Gastroesophageal sphincter (tissue), 4 donors: ENCODE data around the gene MYH7. TPM values are rescaled to one million over a fixed set of nuclear protein-coding genes. Genes with fewer than 3 reads are reported as not detected.

Experiments used
- ATAC-seq: fragments of 150-250 bp; one replicate; pipeline ENCODE4 v1.9.1; 2016; ENCODE audit warnings: mild to moderate bottlenecking, moderate library complexity
- H3K27ac ChIP-seq, 4 donors: fragments of 200-600 bp; sonication (generic) in 3 of 4; 1 replicate in 3 of 4; 2 replicates in 1 of 4; pipeline ENCODE4 v1.5.1; 2016 to 2019
- H3K27me3 ChIP-seq: fragments of 200-600 bp; sonication (generic); one replicate; pipeline ENCODE4 v1.5.1; 2019
- H3K36me3 ChIP-seq, 2 donors: fragments of 200-600 bp; sonication (generic); one replicate each; pipeline ENCODE4 v1.5.1; 2019; ENCODE audit warnings: control low read depth in 1 of 2
- H3K4me1 ChIP-seq, 3 donors: fragments of 200-600 bp; sonication (generic); 1 replicate in 2 of 3; 2 replicates in 1 of 3; pipeline ENCODE4 v1.5.1; 2016 to 2019; ENCODE audit warnings: control low read depth in 2 of 3
- H3K4me3 ChIP-seq, 2 donors: fragments of 200-600 bp; sonication (generic); one replicate each; pipeline ENCODE4 v1.5.1; 2019; ENCODE audit warnings: mild to moderate bottlenecking in 1 of 2, moderate library complexity in 1 of 2
- H3K9me3 ChIP-seq, 3 donors: fragments of 200-600 bp; sonication (generic); one replicate each; pipeline ENCODE4 v1.5.1; 2017 to 2019; ENCODE audit warnings: control low read depth in 2 of 3
- EP300 ChIP-seq: sonication (generic); formaldehyde crosslinking; IDR thresholded peaks from one replicate; pipeline ENCODE4 v1.6.1; 2017; ENCODE audit warnings: antibody characterized with exemption, mild to moderate bottlenecking
- POLR2A ChIP-seq, 2 donors: fragments of 450-650 bp; IDR thresholded peaks; one replicate each; pipeline ENCODE4 v1.6.1; 2017; ENCODE audit warnings: antibody characterized with exemption in 2 of 2, mild to moderate bottlenecking in 2 of 2, moderate library complexity in 1 of 2
- POLR2AphosphoS5 ChIP-seq: sonication (generic); formaldehyde crosslinking; IDR thresholded peaks from one replicate; pipeline ENCODE4 v1.6.1; 2017; ENCODE audit warnings: antibody characterized with exemption
- WGBS, 2 donors: methylation state at CpG; one replicate each; pipeline ENCODE4 v1.1.5; 2018; ENCODE audit warnings: low coverage in 1 of 2; 5-methylcytosine and 5-hydroxymethylcytosine counted together
- total RNA-seq, 4 donors: library from RNA; depleted of rRNA; stranded (reverse); fragments of >200 nt; gene quantifications; one replicate each; pipeline ENCODE4 v1.1.0, GENCODE V29; 2016
- TF ChIP-seq, protein P1 (sequence below), 4 experiments: fragments of 200-600 bp in 2 of 4; fragments of 450-650 bp in 2 of 4; sonication (generic) in 1 of 4; IDR thresholded peaks; one replicate each; pipeline ENCODE4 v1.5.1; 2017 to 2019; ENCODE audit warnings: antibody characterized with exemption in 4 of 4, mild to moderate bottlenecking in 2 of 4, moderate library complexity in 2 of 4

Gene MYH7
- total RNA-seq, 4 donors from 2014 or later: not detected

DNA sequence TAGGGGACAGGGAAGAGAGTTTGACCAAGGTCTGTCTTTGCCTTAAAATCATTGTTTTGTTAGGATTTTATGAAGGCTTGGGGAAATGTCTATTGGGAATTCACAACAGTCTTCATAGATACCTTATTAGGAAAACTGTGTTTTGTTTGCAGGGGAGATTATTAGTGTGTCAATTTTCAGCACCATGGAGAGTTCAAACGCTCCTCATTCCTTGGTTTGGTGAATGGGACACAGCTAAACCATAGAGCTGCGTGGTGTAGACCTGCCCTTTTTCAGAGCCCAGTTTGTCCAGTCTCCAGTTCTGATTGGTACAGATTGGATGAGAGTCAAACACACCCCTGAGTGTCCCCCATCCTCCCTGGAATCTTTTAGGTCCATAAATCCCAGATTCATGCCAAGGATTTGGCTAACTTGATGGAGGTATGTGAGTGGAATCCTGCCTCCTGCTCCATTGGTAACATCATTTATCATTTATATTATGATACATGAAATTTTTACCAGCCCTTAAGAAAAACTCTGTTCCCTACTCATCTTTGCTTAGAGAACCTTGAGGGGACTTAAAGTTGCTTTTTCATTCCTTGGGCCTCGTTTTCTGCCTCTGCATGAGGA, 46.0 kb upstream of the MYH7 start:
- no peak for TF ChIP-seq EP300
- no peak for TF ChIP-seq POLR2A (IDR thresholded peaks at IDR 0.05)
- TF ChIP-seq, protein P1, sequence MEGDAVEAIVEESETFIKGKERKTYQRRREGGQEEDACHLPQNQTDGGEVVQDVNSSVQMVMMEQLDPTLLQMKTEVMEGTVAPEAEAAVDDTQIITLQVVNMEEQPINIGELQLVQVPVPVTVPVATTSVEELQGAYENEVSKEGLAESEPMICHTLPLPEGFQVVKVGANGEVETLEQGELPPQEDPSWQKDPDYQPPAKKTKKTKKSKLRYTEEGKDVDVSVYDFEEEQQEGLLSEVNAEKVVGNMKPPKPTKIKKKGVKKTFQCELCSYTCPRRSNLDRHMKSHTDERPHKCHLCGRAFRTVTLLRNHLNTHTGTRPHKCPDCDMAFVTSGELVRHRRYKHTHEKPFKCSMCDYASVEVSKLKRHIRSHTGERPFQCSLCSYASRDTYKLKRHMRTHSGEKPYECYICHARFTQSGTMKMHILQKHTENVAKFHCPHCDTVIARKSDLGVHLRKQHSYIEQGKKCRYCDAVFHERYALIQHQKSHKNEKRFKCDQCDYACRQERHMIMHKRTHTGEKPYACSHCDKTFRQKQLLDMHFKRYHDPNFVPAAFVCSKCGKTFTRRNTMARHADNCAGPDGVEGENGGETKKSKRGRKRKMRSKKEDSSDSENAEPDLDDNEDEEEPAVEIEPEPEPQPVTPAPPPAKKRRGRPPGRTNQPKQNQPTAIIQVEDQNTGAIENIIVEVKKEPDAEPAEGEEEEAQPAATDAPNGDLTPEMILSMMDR (IDR thresholded peaks at IDR 0.05): no peak
- no peak for TF ChIP-seq POLR2AphosphoS5
- H3K4me3 ChIP-seq: no peak overlapping the region

DNA sequence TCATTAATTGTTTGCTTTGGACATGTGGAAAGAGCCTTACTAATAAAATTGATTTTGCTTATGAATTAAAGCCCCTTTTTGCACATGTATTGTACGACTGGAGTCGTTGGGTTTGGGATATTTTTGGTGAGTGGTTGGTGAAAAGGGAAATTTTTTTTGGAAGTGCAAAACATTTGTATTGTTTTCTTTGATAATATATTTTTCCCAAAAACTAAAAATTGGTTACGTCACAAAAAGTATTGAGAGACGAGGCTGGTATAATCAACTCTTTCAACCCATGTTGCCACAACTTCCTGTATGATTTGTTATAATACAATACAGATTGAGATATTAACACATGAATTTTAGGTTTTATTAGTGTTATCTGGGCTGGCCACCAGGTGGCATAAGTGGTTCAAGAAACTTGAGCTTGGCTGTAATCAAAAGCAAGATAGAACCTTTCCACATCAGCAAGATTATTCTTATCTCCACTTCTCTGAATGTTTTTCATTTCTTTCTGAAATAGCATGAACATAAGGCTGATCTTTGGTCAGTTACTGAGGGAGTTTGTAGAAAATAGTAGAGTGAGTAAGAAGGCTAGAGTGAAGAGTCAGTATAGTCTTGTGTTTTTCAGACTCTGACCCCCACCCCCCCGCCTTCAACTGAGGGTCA, 42.8 kb upstream of the MYH7 start:
- Histone ChIP-seq H3K27me3 (no peaks in the 10 kb centered on the region), H3K27ac (no peak overlapping the region), H3K9me3 (no peaks in the 10 kb centered on the region), H3K36me3 (peaks cover 18 to 80% of the 10 kb centered on the region in 2 donors), H3K4me1 (no peaks in the 10 kb centered on the region), H3K4me3 (no peak overlapping the region)
- 15 to 22% methylated on average over 4 to 5 of the region's 5 CpGs for WGBS, 2 donors
- TF ChIP-seq, protein P1 (IDR thresholded peaks at IDR 0.05): peak; percentile 56 to 81 (median 72)
- no peak for TF ChIP-seq POLR2A (IDR thresholded peaks at IDR 0.05)
- no peak for ATAC-seq

More for the DNA sequence above, 46.0 kb upstream of the MYH7 start:
- no peak overlapping the region for H3K27ac ChIP-seq
- 36 to 40% methylated on average over 2 to 3 of the region's 3 CpGs for WGBS, 2 donors
- no peaks in the 10 kb centered on the region for H3K9me3 ChIP-seq
- H3K4me1 ChIP-seq: no peaks in the 10 kb centered on the region
- peaks cover 4 to 68% of the 10 kb centered on the region in 2 donors for H3K36me3 ChIP-seq
- no peak for ATAC-seq
- no peaks in the 10 kb centered on the region for H3K27me3 ChIP-seq

DNA sequence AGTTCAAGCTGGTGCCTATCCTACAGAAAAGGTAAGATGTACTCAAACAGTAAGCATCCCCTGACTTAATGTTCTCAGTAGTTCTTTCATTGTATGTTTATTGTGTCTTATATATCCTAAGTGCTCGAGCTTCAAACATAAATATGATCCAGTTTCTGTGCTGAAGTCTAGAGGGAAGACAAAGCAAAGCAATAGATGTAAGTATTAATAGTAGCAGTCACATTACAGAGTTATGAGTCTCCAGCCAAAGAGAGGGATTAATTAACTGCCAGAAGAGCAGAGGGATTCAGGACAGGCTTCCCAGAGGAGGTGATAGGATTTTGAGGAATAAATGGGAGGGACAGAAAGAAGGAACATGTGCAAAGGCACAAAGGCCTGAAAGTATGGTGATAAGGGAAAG, 35.5 kb upstream of the MYH7 start:
- TF ChIP-seq POLR2AphosphoS5: no peak
- no peak for TF ChIP-seq EP300
- TF ChIP-seq POLR2A (IDR thresholded peaks at IDR 0.05): no peak
- TF ChIP-seq, protein P1 (IDR thresholded peaks at IDR 0.05): no peak
- Histone ChIP-seq H3K4me3 (no peak overlapping the region), H3K9me3 (no peaks in the 10 kb centered on the region), H3K36me3 (peaks cover 12 to 52% of the 10 kb centered on the region in 2 donors), H3K27me3 (no peaks in the 10 kb centered on the region), H3K4me1 (peaks cover 3 to 19% (median 3%) of the 10 kb centered on the region in 3 donors), H3K27ac (no peak overlapping the region)
- no peak for ATAC-seq
- WGBS, 2 donors: 92% methylated on average over 1 of the region's 1 CpG; no CpG with 5 or more reads in 1 of the 2 donors

DNA sequence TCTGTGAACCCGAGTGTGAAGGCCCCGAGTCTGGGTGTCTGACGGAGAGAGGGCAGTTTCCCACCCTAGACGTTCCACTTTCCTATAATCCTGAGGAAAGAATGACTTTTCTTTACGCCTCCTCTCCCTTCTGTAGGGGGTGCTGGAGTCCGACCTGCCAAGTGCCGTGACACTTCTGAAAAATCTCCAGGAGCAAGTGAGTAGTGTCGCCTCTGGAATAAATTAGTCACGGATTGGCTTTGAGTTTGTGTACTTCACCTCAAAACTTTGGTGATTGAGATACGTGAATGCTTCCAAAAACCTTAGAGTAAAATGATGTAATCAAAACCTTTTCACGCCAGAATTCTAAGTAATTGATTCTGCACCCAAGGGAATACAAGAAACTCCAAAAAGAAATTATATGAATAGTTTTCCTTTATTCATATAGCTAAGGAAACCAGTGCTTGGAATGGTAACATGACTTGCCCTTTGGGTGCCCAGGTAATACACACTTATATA, 34.5 kb upstream of the MYH7 start:
- Histone ChIP-seq H3K36me3 (peaks cover 3 to 42% of the 10 kb centered on the region in 2 donors), H3K4me1 (peaks cover 3 to 19% (median 3%) of the 10 kb centered on the region in 3 donors), H3K4me3 (peak overlapping the region; percentile 80 to 98), H3K9me3 (no peaks in the 10 kb centered on the region), H3K27me3 (no peaks in the 10 kb centered on the region), H3K27ac (peak overlapping the region; percentile 83 to 88 (median 87))
- no peak for TF ChIP-seq EP300
- TF ChIP-seq, protein P1 (IDR thresholded peaks at IDR 0.05): no peak
- TF ChIP-seq POLR2AphosphoS5: no peak
- no peak for TF ChIP-seq POLR2A (IDR thresholded peaks at IDR 0.05)
- no peak for ATAC-seq
- 0 to 11% methylated on average over 4 to 11 of the region's 11 CpGs for WGBS, 2 donors
